ENCODE data around the gene ARPC5. TPM values are rescaled to one million over a fixed set of nuclear protein-coding genes. Genes with fewer than 3 reads are reported as not detected.

The ARPC5 gene
- total RNA-seq, 4 donors from 2014 or later: 10.8 to 14.6 (median 13.0) TPM

DNA sequence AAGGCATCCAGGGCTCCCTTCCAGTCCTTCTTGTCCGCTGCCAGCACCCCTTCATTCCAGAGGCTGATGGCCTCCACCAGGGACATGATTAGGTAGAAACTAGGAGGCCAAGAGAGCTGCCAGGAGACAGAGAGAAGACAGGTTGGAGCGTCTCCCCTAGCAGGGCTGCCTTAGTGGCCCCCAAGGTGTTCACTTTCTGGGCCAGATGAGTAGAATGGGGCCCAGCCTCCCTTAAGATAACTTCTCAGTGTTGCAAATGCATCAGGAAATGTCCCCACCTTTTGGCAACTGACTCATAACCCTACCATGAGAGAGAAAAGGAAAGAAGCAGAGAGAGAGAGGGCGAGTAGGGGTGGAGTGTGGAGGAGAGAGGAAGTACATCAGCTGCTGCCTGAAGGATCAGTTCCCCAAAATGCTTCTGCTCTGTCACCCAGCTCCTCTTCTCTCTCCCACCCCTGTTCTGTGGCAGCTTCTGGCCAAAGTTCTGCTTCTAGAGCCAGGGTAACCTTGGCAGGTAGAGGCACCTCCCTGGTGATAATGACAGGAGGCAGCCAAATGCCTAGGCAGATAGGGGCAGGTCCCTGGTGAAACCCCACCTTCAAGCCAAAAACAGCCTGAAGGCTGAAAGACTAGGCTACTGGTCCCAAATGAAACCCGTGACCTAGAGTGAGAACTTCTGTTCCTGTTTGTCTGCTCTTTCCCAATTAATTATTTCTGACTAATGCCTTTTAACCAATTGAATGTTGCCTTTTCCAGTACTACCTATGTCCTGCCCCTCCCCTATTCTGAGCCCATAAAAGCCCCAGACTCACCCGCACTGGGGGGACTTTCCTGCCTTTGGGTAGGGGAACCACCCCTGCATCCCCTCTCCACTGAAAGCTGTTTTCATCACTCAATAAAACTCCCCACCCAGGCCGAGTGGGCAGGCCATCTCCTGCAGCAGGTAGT, 45.1 kb downstream of the ARPC5 start, which contains the start of gene NCF2:
TSS of gene NCF2 (minus strand) at position 216 of the 948 bp plus-strand sequence. CDS start at position 86, 130 bp downstream.
- no peaks in the 10 kb centered on the region for H3K9me3 ChIP-seq
- H3K27me3 ChIP-seq: no peaks in the 10 kb centered on the region
- TF ChIP-seq, protein P1, sequence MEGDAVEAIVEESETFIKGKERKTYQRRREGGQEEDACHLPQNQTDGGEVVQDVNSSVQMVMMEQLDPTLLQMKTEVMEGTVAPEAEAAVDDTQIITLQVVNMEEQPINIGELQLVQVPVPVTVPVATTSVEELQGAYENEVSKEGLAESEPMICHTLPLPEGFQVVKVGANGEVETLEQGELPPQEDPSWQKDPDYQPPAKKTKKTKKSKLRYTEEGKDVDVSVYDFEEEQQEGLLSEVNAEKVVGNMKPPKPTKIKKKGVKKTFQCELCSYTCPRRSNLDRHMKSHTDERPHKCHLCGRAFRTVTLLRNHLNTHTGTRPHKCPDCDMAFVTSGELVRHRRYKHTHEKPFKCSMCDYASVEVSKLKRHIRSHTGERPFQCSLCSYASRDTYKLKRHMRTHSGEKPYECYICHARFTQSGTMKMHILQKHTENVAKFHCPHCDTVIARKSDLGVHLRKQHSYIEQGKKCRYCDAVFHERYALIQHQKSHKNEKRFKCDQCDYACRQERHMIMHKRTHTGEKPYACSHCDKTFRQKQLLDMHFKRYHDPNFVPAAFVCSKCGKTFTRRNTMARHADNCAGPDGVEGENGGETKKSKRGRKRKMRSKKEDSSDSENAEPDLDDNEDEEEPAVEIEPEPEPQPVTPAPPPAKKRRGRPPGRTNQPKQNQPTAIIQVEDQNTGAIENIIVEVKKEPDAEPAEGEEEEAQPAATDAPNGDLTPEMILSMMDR (IDR thresholded peaks at IDR 0.05 in 4 of 5, conservative IDR thresholded peaks at IDR 0.05 in 1 of 5): no peak
- TF ChIP-seq POLR2A (IDR thresholded peaks at IDR 0.05): peak in 1 of 2 donors; percentile 25
- H3K4me3 ChIP-seq: peak within 1 kb of the TSS in 1 of 4 donors; percentile 21
- intact Hi-C loops (cut with DNase I; ENCODE audit: low total_unique reads) (no loop called here), in situ Hi-C loops (cut with MboI; ENCODE audit: low sequenced_read_pairs in 4 of 4) (no loop called here)
- peak in 1 of 2 donors; percentile 49 for ATAC-seq
- H3K27ac ChIP-seq: peak within 1 kb of the TSS in 2 of 4 donors; percentile 27 to 38
- no peak for DNase-seq
- no peaks in the 10 kb centered on the region for H3K4me1 ChIP-seq
- H3K36me3 ChIP-seq: no peaks in the 10 kb centered on the region

DNA sequence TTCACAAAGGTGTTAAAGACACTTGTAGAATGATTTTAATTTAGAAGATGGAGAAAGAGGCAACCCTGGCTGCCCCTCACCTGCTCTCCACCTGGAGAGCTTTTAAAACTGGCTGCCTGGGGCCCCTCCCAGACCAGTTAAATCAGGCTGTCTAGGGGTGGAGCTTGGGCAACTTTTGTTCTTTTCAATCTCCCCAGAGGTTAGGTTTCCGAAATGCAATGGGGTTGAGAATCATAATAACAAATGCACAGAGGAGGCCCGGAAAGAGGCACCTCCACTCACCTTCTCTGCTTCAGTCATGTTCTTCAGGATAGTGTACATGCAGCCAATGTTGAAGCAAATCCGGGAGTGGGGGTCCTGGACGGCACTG, 45.7 kb downstream of the ARPC5 start:
- H3K4me3 ChIP-seq: peak overlapping the region in 1 of 4 donors; percentile 21
- ATAC-seq (no peak), DNase-seq (no peak)
- H3K27ac ChIP-seq: peak overlapping the region in 1 of 4 donors; percentile 27
- no peaks in the 10 kb centered on the region for H3K36me3 ChIP-seq
- H3K27me3 ChIP-seq: no peaks in the 10 kb centered on the region
- intact Hi-C loops (cut with DNase I; ENCODE audit: low total_unique reads): no loop called here
- in situ Hi-C loops (cut with MboI; ENCODE audit: low sequenced_read_pairs in 4 of 4): no loop called here
- H3K9me3 ChIP-seq: no peaks in the 10 kb centered on the region
- H3K4me1 ChIP-seq: no peaks in the 10 kb centered on the region
- no peak for TF ChIP-seq POLR2A (IDR thresholded peaks at IDR 0.05)
- TF ChIP-seq, protein P1 (IDR thresholded peaks at IDR 0.05 in 4 of 5, conservative IDR thresholded peaks at IDR 0.05 in 1 of 5): no peak

DNA sequence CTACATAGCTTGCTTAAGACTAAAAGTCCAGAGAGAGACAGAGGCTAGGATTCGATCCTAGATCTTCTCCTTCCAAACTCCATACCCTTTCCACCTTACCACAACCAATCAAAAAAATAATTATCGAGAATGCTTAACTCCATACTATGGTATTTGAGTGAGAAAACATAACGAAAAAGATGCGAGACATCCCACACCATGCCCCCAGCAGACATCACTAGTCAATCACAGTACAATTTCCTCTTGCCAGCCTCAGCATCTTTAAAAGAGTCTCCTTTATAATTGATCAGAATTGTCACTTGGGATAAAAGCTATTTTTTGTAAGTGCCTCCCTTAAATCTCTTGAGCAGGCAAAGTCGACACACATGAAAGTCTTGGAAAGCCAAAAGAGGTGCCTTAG, 46.2 kb downstream of the ARPC5 start:
- H3K4me3 ChIP-seq: peak overlapping the region in 1 of 4 donors; percentile 21
- no peaks in the 10 kb centered on the region for H3K36me3 ChIP-seq
- intact Hi-C loops (cut with DNase I; ENCODE audit: low total_unique reads): no loop called here
- H3K27me3 ChIP-seq: no peaks in the 10 kb centered on the region
- DNase-seq: no peak
- ATAC-seq: no peak
- TF ChIP-seq, protein P1 (IDR thresholded peaks at IDR 0.05 in 4 of 5, conservative IDR thresholded peaks at IDR 0.05 in 1 of 5): no peak
- no peak for TF ChIP-seq POLR2A (IDR thresholded peaks at IDR 0.05)
- H3K4me1 ChIP-seq: no peaks in the 10 kb centered on the region
- no peak overlapping the region for H3K27ac ChIP-seq
- no peaks in the 10 kb centered on the region for H3K9me3 ChIP-seq
- in situ Hi-C loops (cut with MboI; ENCODE audit: low sequenced_read_pairs in 4 of 4): no loop called here

DNA sequence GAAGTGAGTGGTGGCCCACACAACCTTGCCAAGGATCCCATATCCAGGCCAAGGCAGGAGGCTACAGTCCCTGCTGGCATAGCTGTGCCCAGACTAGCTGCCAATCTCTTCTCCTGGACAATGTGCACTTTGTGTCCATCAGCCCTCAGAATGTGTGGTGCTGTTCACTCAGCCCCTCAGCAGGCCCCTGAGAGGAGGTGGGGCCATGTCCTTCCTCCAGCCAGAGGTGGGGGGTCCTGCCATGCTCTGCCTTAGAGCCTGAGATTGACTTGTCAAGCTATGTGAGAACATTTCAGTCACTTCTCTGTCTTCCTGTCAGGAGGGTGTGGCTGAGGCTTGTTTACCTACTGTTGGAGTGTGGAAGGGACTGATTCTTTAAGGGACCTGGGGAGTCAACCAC, 46.8 kb downstream of the ARPC5 start:
- Histone ChIP-seq H3K4me3 (peak overlapping the region in 1 of 4 donors; percentile 21), H3K27me3 (no peaks in the 10 kb centered on the region), H3K27ac (no peak overlapping the region), H3K4me1 (no peaks in the 10 kb centered on the region), H3K9me3 (no peaks in the 10 kb centered on the region), H3K36me3 (no peaks in the 10 kb centered on the region)
- ATAC-seq (no peak), DNase-seq (no peak)
- in situ Hi-C loops (cut with MboI; ENCODE audit: low sequenced_read_pairs in 4 of 4) (no loop called here), intact Hi-C loops (cut with DNase I; ENCODE audit: low total_unique reads) (no loop called here)
- TF ChIP-seq, protein P1 (IDR thresholded peaks at IDR 0.05 in 4 of 5, conservative IDR thresholded peaks at IDR 0.05 in 1 of 5): no peak
- TF ChIP-seq POLR2A (IDR thresholded peaks at IDR 0.05): no peak

Measured in gastrocnemius medialis (tissue), 4 donors.